Measurements from ENCODE around the gene EPOP.

- TF ChIP-seq CTCF (IDR thresholded peaks at IDR 0.05) (peak in 1 of 6 experiments; percentile 16), POLR2A (IDR thresholded peaks at IDR 0.05) (no peak)
Observed at GRCh38 chr17:38673707-38674013, 1.1 kb downstream of the EPOP start.
